Colonic mucosa (tissue), 4 donors: ENCODE results near the gene TMEM101. TPM values are rescaled to one million over a fixed set of nuclear protein-coding genes. Genes with fewer than 3 reads are reported as not detected.
A peak's percentile ranks its signal among the peaks of the same experiment; 100 is the strongest.

Experiments
- DNase-seq: peaks from one replicate; pipeline ENCODE4 v3.0.0-alpha.2; 2020
- H3K27ac ChIP-seq: fragments of 200-600 bp; one replicate; pipeline ENCODE4 v1.8.0; 2021
- H3K27me3 ChIP-seq: fragments of 200-600 bp; one replicate; pipeline ENCODE4 v1.8.0; 2021
- H3K36me3 ChIP-seq: fragments of 200-600 bp; one replicate; pipeline ENCODE4 v1.8.0; 2021
- H3K4me1 ChIP-seq: fragments of 200-600 bp; one replicate; pipeline ENCODE4 v1.8.0; 2021; ENCODE audit warnings: mild to moderate bottlenecking
- H3K4me3 ChIP-seq: fragments of 200-600 bp; one replicate; pipeline ENCODE4 v1.8.0; 2021
- H3K9ac ChIP-seq, 2 donors: one replicate each; pipeline ENCODE4 v1.7.0; 2013; ENCODE audit warnings: control low read depth in 2 of 2, low read depth in 2 of 2, low read length in 2 of 2
- H3K9me3 ChIP-seq: fragments of 200-600 bp; one replicate; pipeline ENCODE4 v1.8.0; 2021
- intact Hi-C: fragments of 100-400 bp; cut with DNase I; formaldehyde crosslinking; loops from one replicate; pipeline ENCODE4 v1.14.1; 2022
- total RNA-seq, 2 donors: library from RNA; stranded (reverse); fragmentation: NEBNext Ultra II Directional in 1 of 2; extraction: Animal tissue kit (Norgen Biotek cat#: 25700) in 1 of 2; gene quantifications; one replicate each; pipeline ENCODE4 v1.2.1, GENCODE V29; 2021
- TF ChIP-seq, protein P1 (sequence below): fragments of 200-600 bp; IDR thresholded peaks from one replicate; pipeline ENCODE4 v1.8.0; 2022; ENCODE audit warnings: antibody characterized with exemption, mild to moderate bottlenecking
- donor health status: healthy.
- donor health status: DM: no; HTN: no; CAD: no.
- donor health status: DM: no; HTN: no; CAD: no.

The TMEM101 gene
- total RNA-seq, 2 donors from 2014 or later = 26.8 to 33.7 TPM

- TF ChIP-seq, protein P1, sequence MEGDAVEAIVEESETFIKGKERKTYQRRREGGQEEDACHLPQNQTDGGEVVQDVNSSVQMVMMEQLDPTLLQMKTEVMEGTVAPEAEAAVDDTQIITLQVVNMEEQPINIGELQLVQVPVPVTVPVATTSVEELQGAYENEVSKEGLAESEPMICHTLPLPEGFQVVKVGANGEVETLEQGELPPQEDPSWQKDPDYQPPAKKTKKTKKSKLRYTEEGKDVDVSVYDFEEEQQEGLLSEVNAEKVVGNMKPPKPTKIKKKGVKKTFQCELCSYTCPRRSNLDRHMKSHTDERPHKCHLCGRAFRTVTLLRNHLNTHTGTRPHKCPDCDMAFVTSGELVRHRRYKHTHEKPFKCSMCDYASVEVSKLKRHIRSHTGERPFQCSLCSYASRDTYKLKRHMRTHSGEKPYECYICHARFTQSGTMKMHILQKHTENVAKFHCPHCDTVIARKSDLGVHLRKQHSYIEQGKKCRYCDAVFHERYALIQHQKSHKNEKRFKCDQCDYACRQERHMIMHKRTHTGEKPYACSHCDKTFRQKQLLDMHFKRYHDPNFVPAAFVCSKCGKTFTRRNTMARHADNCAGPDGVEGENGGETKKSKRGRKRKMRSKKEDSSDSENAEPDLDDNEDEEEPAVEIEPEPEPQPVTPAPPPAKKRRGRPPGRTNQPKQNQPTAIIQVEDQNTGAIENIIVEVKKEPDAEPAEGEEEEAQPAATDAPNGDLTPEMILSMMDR = no peak
- intact Hi-C loops = loop anchor here (5.0 kb wide), 1 partner anchor 34 kb away; the partner anchor contains the start of gene PYY
- Histone ChIP-seq H3K36me3 (no peaks in the 10 kb centered on the region), H3K9ac (no peak overlapping the region), H3K27me3 (peaks cover 29% of the 10 kb centered on the region), H3K9me3 (no peaks in the 10 kb centered on the region), H3K27ac (no peak overlapping the region), H3K4me1 (peaks cover 8% of the 10 kb centered on the region), H3K4me3 (no peak overlapping the region)
- DNase-seq = no peak
Observed at GRCh38 chr17:43986225-43986981, 28.4 kb downstream of the TMEM101 start.

- TF ChIP-seq, protein P1 = no peak
- intact Hi-C loops = no loop called here
- H3K4me1 ChIP-seq = peaks cover 8% of the 10 kb centered on the region
- peak overlapping the region; percentile 26 for H3K4me3 ChIP-seq
- no peak overlapping the region for H3K9ac ChIP-seq
- no peak overlapping the region for H3K27ac ChIP-seq
- H3K9me3 ChIP-seq = no peaks in the 10 kb centered on the region
- DNase-seq = no peak
- H3K36me3 ChIP-seq = no peaks in the 10 kb centered on the region
- H3K27me3 ChIP-seq = peaks cover 29% of the 10 kb centered on the region
Observed at GRCh38 chr17:43984521-43984920, 30.2 kb downstream of the TMEM101 start.

DNA sequence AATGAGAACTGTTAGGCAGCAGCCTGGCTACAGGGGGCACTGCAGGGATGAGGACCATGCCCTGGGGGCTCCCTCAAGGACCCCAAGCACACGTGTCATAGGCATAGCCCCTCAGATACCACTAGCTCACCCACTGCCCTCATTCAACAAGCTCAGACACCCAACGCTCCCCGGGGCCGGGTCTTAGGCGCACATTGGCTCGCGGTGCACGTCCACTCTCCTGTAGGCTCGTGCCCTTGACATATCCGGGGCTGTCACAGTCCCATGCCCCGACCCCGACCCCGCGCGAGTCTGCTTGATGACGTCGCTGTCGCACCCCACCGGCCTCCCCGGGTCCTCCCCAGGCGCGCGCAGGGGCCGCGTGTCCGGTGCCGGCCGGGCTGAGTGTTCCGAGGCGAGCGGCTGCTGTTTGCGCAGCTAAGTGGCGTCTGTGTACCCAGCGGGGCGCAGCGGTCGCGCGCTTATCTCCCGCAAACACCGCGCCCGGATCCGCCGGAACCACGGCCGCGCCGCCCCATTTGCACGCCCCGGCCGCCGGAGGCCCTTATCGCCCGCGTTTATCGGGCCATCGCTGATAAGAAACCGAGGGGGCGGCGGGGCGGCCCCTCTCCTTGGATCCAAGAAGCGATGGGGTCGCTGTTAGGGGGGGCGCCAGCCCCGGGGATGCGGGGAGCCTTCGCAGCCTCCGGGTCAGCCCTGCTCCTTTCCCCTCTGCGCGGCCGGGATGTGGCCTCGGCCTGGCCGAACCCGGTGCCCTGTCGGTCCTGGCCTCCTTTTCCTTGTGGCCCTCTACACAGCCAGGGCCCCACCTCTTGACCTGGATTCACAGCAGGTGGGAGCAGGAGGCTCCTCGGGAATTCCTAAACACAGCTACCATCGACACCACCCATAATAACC is 31.0 kb downstream of the TMEM101 start:
- H3K27me3 ChIP-seq = peaks cover 29% of the 10 kb centered on the region

DNA sequence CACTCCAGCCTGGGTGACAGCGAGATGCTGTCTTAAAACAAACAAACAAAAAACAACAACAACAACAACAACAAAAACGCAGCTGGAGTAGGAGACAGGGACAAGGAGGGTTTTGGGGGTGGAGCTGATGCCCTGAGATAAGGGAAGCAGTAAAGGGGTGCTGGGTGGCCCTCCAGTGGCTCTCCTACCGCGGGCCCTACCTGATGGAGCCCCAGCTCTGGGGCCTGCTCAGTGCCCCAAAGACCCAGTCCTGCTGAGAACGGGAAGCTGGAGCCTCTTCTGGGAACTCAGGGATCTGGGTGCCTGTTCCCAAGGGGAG is 31.6 kb downstream of the TMEM101 start:
- Histone ChIP-seq H3K27ac (no peak overlapping the region), H3K9ac (no peak overlapping the region), H3K36me3 (no peaks in the 10 kb centered on the region), H3K27me3 (peaks cover 28% of the 10 kb centered on the region), H3K4me1 (peaks cover 8% of the 10 kb centered on the region), H3K4me3 (no peak overlapping the region), H3K9me3 (no peaks in the 10 kb centered on the region)
- TF ChIP-seq, protein P1 = no peak
- intact Hi-C loops = no loop called here
- no peak for DNase-seq

More for the DNA sequence above, 31.0 kb downstream of the TMEM101 start:
- peaks cover 8% of the 10 kb centered on the region for H3K4me1 ChIP-seq
- H3K9ac ChIP-seq = no peak overlapping the region
- intact Hi-C loops = no loop called here
- peak overlapping the region; percentile 26 for H3K4me3 ChIP-seq
- no peaks in the 10 kb centered on the region for H3K36me3 ChIP-seq
- peak; percentile 38 for DNase-seq
- no peaks in the 10 kb centered on the region for H3K9me3 ChIP-seq
- TF ChIP-seq, protein P1 = no peak
- H3K27ac ChIP-seq = no peak overlapping the region

- H3K4me3 ChIP-seq = no peak overlapping the region
- no peaks in the 10 kb centered on the region for H3K9me3 ChIP-seq
Observed at GRCh38 chr17:43982171-43982570, 32.6 kb downstream of the TMEM101 start.

More at GRCh38 chr17:43982171-43982570, 32.6 kb downstream of the TMEM101 start:
- TF ChIP-seq, protein P1 = no peak
- Histone ChIP-seq H3K27me3 (peaks cover 24% of the 10 kb centered on the region), H3K4me1 (peaks cover 8% of the 10 kb centered on the region), H3K36me3 (no peaks in the 10 kb centered on the region), H3K27ac (no peak overlapping the region), H3K9ac (no peak overlapping the region)
- DNase-seq = no peak
- intact Hi-C loops = no loop called here
